Measurements from ENCODE around the gene LIPH. TPM values are rescaled to one million over a fixed set of nuclear protein-coding genes. Genes with fewer than 3 reads are reported as not detected.
"Not testable (repeated sequence)": the region's sequence is repeated elsewhere in the genome, so short reads cannot be mapped to it uniquely, and the experiment has no call there.

LIPH gene
- total RNA-seq, 1 donor: under 0.01 TPM

- no peak for TF ChIP-seq CTCF (IDR thresholded peaks at IDR 0.05; ENCODE audit: insufficient read depth, low read depth, low read length)
- H3K4me3 ChIP-seq (ENCODE audit: low read depth, low read length): no peak overlapping the region
- DNase-seq (ENCODE audit: low read depth): no peak
These were observed 9.1 kb upstream of the LIPH start for GRCh38 chr3:185561374-185561943.

GRCh38 chr3:185560676-185561075 is 8.3 kb upstream of the LIPH start:
- TF ChIP-seq CTCF (IDR thresholded peaks at IDR 0.05; ENCODE audit: insufficient read depth, low read depth, low read length): no peak
- no peak overlapping the region for H3K4me3 ChIP-seq (ENCODE audit: low read depth, low read length)
- DNase-seq (ENCODE audit: low read depth): no peak

GRCh38 chr3:185559706-185560090 is 7.3 kb upstream of the LIPH start:
- H3K4me3 ChIP-seq (ENCODE audit: low read depth, low read length): no peak overlapping the region
- no peak for DNase-seq (ENCODE audit: low read depth)
- TF ChIP-seq CTCF (IDR thresholded peaks at IDR 0.05; ENCODE audit: insufficient read depth, low read depth, low read length): no peak

- no peak overlapping the region for H3K4me3 ChIP-seq (ENCODE audit: low read depth, low read length)
- no peak for DNase-seq (ENCODE audit: low read depth)
- TF ChIP-seq CTCF (IDR thresholded peaks at IDR 0.05; ENCODE audit: insufficient read depth, low read depth, low read length): no peak
These were observed 6.0 kb upstream of the LIPH start for GRCh38 chr3:185558395-185558794.

- not testable (repeated sequence) for DNase-seq (ENCODE audit: low read depth); H3K4me3 ChIP-seq (ENCODE audit: low read depth, low read length)
These were observed 4.3 kb upstream of the LIPH start for GRCh38 chr3:185556640-185557039.

- TF ChIP-seq CTCF (IDR thresholded peaks at IDR 0.05; ENCODE audit: insufficient read depth, low read depth, low read length): no peak
- no peak for DNase-seq (ENCODE audit: low read depth)
- no peak overlapping the region for H3K4me3 ChIP-seq (ENCODE audit: low read depth, low read length)
These were observed 3.5 kb upstream of the LIPH start for GRCh38 chr3:185555860-185556347.

GRCh38 chr3:185555101-185555501 is 2.7 kb upstream of the LIPH start:
- no peak for DNase-seq (ENCODE audit: low read depth)
- no peak for TF ChIP-seq CTCF (IDR thresholded peaks at IDR 0.05; ENCODE audit: insufficient read depth, low read depth, low read length)
- H3K4me3 ChIP-seq (ENCODE audit: low read depth, low read length): no peak overlapping the region

Measured in fibroblast of villous mesenchyme (primary cell).